HG03558 (cell line): ENCODE data around the gene FHL2.
"Not testable (repeated sequence)": the region's sequence is repeated elsewhere in the genome, so short reads cannot be mapped to it uniquely, and the experiment has no call there.

Source experiments
- ATAC-seq: cut with Tn5 transposase; IDR thresholded peaks from one replicate; pipeline ENCODE4 v1.9.1; 2021; ENCODE audit warnings: moderate number of reproducible peaks; ENCODE audit not compliant: unreplicated experiment; ENCODE audit errors: extremely low read depth

The FHL2 gene

DNA sequence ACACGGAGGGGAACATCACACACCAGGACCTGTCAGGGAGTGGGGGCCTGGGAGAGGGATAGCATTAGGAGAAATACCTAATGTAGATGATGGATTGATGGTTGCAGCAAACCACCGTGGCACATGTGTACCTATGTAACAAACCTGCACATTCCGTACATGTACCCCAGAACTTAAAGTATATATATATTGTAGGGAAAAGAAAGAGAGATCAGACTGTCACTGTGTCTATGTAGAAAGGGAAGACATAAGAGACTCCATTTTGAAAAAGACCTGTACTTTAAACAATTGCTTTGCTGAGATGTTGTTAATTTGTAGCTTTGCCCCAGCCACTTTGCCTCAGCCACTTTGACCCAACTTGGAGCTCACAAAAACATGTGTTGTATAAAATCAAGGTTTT lies 26.0 kb upstream of the FHL2 start:
- not testable (repeated sequence) for ATAC-seq

DNA sequence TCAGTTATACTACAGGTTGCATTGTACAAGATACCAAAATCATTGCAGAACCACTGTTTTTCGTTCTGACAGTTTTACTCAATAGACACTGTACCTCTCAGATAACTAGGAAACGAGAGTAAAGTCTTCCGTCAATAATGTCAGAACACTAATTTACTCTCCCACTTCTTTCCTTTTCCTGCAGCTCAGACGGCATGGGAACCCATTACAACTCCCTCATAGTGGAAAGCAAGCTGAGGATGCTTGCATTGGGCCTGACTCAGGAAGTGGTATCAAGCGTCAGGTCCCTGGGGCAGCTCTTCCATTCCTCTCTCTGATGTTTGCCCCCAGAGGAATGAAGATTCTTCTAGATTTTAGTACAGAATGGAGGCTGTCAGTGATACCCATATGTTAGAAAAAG lies 23.9 kb upstream of the FHL2 start:
- no peak for ATAC-seq

DNA sequence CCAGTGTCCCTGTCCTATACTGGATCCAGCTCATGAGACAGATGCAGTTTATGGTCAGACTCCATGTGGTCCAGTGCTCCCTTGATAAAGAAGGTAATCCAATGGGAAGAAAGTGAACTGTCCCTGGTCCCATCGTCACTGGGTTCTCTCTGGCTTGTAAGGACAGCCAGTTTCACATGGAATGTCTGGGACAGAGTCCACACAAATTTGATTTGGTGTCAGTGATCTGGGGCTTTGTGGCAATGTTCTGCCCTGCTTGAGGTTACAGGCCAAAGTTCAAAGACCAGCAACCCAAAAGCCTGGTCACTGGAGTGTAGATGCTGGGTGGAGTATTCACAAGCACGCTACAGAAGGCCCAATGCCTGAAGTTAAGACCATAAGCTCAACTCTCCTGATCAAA lies 22.2 kb upstream of the FHL2 start:
- ATAC-seq = no peak

DNA sequence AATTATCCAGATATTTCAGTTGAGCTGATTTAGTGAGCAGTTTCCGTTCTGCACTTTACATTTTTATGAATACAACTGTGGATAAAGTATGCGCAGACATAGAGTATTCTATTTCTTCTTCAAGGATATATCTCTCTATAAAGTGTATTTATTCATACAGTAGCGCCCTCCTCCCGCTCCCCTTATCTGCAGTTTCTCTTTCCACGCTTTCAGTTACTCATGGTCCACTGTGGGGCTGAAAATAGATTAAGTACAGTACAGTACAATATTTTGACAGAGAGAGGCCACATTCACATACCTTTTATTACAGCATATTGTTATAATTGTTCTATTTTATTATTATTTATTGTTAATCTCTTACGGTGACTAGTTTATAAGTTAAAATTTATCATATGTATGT lies 19.7 kb upstream of the FHL2 start:
- no peak for ATAC-seq

DNA sequence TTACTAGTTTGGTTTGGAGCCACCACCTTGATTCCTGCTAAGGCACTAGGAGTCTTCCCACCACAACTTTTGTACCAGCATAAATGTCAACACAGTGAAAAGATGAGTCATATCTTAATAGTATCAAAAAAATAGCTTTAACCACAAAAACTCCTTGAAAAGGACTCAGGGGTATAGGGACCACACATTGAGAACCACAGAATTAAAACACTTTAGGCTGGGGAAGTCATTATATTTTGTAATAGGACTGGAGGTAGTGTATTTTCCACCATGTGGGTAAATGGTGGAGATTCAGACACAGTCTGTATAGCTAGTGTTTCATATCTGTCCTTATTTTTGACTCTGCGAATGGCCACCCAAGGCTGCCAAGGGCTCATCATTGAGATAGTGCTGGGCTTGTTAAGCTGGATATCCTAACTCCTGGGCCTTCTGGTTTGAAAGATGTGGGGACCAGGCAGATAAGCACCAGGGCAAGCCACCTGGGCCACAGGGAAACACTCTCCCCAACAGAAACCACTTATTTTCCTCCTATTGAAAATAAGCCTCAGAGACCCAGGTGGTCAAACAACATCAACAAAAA lies 19.1 kb upstream of the FHL2 start:
- ATAC-seq = no peak

DNA sequence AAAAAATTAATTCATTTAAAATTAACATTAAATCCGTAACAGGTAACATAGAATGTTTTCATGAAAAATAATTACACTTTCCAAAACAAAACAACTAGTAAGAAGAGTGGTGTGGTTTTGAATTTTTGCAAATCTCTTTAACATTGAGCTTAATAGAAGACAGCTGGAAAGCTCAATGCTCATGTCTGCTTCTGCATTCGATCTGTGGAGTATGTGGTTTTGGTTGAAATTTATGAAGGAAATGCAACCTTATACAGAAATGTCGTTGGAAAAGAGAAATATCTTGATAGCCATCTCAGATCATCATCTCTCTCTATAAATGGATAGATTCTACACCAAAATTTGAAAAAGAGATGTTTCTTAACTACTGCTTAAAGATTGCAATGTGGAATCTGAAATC lies 17.3 kb upstream of the FHL2 start:
- no peak for ATAC-seq

DNA sequence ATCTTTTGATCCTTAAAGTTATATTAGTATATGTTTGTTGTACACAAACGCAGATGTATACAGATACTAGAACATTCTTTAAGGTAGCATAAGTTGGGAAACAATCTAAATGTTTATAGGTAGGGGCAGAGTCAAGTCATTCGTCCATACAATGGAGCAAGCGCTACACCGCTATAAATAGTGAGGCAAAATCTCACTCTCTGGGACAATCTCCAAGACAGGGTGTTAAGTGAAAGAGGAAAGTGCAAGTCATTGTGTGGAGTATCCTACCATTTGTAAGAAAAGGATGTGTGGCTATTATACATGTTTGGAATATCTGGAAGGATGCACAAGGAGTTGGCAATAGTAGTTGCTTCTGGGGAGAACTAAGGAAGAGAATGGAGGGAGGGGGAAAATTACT lies 16.2 kb upstream of the FHL2 start:
- ATAC-seq = no peak

DNA sequence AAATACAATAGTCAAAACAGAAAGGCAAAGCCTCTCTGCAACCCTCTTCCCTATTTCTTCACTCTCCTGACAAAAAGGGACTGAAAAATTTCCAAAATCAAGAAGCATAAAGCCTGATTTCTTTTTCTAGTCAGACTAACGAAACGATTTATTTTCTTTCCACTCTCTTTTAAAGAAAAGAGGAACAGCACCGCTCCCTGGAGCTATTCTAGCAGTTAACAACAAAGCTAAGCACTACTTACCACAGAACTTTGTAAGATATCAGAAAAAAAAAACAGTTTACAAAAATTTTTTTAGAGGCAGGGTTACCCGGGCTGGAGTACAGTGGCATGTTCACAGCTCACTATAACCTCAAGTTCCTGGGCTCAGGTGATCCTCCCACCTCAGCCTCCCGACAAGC lies 14.4 kb upstream of the FHL2 start:
- no peak for ATAC-seq

DNA sequence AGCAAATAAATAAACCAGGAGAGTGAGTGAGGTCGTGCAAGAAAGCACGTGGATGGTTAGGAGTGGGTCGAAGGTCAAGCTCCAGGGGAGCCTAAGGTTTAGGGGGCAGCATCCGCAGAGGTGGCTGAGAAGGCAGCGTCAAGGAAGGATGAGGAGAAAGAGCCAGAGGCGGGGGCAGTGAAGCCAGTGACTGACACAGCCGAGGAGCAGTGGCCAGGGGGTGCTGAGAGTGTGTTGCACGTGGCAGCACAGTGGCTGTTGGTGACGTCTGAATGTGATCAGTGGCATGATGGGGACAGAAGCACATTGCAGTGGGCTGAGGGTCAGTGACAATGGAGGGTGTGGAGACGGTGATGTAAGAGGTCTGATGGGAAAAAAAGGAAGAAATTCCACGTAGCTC lies 13.7 kb upstream of the FHL2 start:
- ATAC-seq = no peak

DNA sequence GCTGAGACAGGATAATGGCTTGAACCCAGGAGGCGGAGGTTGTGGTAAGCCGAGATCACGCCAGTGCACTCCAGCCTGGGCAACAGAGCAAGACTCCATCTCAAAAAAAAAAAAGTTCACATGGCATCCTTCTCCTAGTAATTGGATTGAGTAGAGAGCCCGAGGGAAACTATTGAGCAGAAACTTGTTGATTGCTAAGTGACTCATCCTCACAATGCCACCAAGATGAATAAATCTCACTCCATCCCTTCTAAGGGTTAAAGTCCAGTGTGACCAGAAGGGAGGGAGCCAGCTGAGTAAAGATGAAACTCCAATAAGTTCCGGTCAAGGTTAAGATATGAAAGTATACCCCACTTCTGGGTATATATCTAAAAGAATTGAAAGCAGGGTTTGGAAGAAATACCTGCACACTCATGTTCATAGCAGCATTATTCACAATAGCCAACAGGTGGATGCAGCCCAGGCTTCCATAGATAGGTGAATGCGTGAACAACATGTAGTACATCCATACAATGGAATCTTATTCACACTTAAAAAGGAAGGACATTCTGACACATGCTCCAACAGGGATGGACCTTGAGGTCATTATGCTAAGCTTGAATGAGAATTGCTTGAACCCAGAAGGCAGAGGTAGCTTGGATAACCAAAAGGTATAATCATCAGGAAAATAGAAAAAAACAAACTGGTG lies 13.0 kb upstream of the FHL2 start:
- ATAC-seq = no peak

DNA sequence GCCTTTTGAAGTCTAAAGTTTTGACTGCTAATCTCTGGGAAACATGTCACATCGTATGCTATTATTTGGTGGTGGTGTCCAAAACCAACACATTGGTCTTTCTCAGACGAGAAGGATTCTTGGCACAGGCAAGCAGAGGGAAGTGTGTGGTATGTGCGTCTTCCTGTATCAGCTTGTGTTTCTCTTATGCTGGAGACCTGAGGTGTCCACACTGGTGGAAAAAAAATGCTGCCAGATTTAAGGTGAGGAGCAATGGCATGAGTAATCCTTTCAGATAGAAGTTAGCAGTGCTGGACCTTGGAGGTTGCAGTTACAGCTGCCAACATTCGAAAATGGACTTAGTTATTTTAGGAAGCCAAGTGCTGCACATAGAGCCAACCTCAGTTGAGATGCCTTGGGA lies 11.7 kb upstream of the FHL2 start:
- no peak for ATAC-seq

DNA sequence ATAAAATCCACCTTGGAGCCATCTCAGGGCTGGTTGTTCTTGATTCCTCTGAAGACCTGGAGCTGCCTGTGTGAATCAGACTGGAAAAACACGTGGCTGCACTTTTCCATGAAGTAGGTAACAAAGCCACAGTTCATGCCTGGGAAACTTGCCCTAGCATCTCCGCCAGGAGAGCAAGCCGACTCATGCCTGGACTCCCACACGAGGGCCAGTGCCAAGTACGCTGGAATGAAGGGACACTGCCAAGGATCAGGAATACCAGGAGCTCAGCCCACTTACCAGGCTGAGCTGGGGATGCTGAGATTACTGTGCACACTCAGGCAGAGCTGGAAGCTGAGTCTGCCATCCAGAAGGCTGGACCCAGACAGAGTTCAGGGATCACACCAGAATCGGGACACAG lies 10.9 kb upstream of the FHL2 start:
- ATAC-seq = no peak

DNA sequence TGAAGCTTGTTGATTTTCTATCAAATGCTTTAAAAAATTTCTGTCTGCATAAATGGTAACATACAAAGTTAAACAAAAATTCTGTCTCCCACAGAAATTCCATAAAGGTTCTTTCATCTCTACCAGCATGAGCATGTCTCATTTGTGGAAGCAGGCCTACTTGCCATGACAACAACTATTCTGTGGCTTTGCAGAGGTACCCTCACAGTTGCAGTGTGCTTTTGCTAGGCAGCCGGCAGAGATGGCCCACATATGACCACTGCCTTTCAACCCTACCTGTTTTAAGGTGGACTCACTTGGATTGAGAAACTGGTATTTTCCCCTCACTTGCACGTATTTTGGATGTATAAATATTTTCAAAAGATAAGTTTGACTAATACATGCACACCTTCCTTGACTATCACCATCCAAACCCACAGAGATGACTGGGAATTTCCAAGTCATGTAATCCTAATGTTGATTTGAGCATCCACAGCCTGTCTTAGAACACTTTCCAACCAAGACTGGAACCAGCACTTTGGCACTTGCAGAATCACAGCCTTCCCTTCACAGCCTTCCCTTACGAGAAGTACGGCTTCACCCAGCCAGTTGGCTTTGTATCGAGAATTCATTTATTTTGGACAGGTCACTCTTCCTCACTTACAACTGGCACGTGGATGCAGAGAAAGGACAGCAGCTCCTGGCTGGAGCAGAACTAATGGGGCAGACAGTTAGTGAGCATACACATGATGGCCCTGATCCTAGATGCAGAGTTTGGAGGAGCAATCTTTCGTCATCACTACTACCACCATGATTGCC lies 9.3 kb upstream of the FHL2 start:
- no peak for ATAC-seq

DNA sequence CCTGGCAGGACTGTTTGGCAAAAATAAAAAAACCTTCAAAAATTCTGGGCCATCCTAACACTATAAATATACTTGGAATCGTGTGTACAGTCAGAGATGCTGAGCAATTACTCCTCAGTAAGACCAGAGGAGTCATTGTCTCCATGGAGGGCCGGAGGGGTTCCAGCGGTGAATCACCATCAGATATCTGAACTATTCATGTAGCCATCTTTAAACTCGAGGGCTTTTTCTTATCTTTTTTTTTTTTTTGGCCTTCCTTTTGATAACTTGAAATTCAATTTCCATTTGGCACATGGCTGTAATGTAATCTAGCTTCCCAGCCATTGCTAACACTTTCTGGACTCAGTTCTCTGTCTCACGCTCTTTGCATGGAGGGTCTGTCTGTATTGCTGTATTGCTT lies 7.4 kb upstream of the FHL2 start:
- ATAC-seq = no peak

DNA sequence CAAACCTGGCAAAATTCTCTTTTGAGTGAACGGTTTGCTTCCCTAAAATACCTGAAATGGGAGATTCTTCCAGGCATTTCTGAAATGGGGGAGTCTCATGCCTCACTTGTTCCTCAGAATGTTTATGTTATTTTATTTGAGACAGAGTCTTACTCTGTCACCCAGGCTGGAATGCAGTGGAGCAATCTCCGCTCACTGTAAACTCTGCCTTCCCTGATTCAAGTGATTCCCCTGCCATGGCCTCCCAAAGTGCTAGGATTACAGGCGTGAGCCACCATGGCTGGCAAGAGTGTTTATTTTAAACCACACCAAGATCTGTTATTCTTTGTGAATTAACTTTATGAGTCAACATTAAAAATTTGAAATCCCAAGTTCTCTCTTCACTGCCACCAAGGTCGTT lies 6.4 kb upstream of the FHL2 start:
- ATAC-seq = no peak

DNA sequence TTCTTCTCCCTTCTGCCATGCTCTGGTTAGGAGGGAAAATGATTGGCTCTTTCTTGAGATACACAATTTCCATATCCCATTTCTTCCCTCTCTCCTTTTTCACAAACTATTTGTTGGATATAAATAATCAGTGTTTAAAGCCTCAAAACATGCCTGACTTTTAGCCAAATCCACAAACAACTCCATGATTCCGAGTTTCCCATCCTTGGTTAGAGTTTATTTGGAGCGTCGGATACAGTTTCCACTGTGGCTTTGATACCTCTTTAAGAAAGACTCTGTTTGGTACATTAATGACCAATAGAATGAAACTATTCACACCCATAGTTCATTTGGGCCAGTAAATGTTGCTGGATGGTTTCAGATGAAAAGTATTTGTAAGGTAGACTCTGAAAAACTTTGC lies 5.9 kb upstream of the FHL2 start:
- no peak for ATAC-seq

DNA sequence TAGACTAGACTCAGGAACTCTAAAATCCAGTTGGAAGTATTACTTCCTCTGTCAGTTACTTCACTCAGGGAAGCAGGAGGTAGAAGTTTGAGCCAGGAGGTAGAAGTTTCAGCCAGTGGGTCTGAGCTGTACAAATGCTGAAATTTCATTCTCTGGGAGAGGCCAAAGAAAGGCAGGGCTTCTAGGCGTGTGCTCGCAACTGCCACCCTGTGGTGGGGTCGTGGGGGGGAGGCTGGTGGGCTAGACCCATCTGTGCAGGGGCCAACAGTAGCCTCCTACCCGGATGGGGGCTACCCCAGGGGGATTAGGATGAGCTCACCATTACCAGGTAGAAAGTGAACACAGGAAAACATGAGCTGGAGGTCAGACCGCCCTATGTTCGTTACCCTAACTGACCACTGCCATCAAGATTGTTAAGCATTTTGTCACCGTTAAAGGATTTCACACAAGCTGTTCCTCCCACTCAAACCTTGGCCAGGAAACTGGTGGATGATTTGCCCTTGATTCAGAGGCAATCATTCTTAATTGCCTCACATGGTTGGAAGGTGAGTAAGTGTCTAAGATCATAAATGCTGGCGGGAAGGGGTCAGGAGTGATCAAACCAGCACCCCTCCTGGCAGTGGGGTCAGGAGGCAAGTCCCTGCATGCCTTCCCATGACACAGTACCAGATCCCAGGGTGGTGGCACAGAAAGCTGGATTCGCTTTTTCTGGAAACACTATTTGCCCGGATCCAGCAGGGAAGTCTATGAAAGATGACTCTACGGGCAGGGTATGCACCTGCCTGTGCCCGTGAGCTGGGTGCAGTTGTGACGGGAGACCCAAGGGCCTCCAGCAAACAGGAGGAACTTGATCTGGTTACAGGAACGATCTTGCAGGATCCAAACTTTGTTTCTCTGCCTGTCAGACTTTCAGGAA lies 5.2 kb upstream of the FHL2 start:
- no peak for ATAC-seq

DNA sequence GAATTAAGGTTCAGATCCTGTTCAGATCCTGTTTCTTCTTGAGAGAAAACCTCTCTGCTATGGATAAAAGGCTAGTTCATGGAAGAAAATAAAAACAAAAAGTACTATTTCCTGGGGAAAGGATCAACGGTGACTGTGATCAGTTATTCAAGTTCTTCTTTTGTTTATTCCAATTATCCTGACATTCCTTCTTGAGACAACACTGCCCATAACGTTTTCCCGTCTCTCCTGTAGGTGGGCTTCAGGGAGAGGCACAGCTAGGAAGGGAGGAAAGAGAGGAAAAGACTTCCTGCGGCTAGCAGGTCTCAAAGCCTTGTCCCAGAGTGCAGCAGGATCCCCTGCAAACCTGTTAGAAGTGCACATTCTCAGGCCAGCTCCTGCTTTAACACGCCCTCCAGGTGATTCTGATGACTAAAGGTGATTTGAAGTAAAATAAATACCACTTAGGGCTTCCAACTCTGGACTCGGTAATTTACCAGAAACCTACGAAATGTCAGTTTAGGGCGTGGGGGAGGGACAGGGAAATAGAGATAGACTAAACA lies 4.5 kb upstream of the FHL2 start:
- no peak for ATAC-seq

DNA sequence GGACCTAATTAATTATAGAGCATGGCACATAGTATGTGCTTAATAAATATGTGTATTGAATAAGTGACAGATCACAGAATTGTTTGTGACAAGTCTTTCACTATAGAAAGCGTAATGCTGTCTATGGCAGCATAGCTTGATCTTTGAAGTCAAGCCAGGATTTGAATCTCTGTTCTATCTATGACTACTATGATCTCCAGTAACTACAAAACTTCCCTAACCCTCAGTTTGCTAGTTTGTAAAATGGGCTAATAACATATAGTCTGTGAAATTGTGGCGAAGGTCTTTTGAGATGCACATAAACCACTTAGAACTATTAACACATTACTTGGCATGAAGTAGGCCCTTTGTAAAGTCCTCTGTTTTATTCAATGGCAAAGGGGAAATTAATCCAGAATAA lies 4.0 kb upstream of the FHL2 start:
- no peak for ATAC-seq

DNA sequence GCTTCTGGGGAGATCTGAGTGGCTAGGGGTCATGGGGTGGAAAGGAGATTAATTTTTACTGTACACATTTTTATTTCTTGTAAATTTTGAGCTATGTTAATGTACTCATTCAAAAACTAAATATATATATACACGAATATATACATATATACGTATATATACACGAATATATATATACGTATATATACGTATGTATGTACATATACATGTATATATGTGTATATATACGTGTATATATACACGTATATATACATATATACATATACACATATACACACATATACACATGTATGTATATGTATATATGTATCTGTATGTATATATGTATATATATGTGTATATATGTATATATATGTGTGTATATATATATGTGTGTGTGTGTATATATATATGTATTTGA lies 3.0 kb upstream of the FHL2 start:
- ATAC-seq = no peak
